GM13977 (cell line): ENCODE measurements around the gene HFE.
A peak's percentile ranks its signal among the peaks of the same experiment; 100 is the strongest.
"Not testable (repeated sequence)": the region's sequence is repeated elsewhere in the genome, so short reads cannot be mapped to it uniquely, and the experiment has no call there.

Experiments
- DNase-seq: peaks from one replicate; pipeline ENCODE4 v3.0.0; 2012; ENCODE audit warnings: low spot score
- CTCF ChIP-seq: IDR thresholded peaks from 2 replicates; pipeline ENCODE4 v1.5.1; 2012; ENCODE audit warnings: mild to moderate bottlenecking, control low read depth; ENCODE audit not compliant: insufficient read depth; ENCODE audit errors: extremely low read depth, missing control alignments
- in situ Hi-C: fragments of 300-500 bp; cut with MboI; formaldehyde crosslinking; loops from one replicate; pipeline ENCODE4 v1.12.0; 2022; ENCODE audit warnings: low sequenced_read_pairs, low pct_unique_long_range_greater_than_20kb, mixed read lengths, inconsistent platforms; ENCODE audit not compliant: unreplicated experiment

HFE gene

GRCh38 chr6:26045928-26046368 lies 41.3 kb upstream of the HFE start:
- DNase-seq: no peak
- TF ChIP-seq CTCF: no peak
- in situ Hi-C loops: no loop called here

- DNase-seq, in situ Hi-C loops: not testable (repeated sequence)
Measured at GRCh38 chr6:26047329-26047728, 39.9 kb upstream of the HFE start.

GRCh38 chr6:26048590-26048989 lies 38.6 kb upstream of the HFE start:
- no peak for TF ChIP-seq CTCF
- no peak for DNase-seq
- in situ Hi-C loops: no loop called here

- no peak for DNase-seq
- in situ Hi-C loops: no loop called here
- TF ChIP-seq CTCF: no peak
Measured at GRCh38 chr6:26051665-26052310, 35.4 kb upstream of the HFE start.

GRCh38 chr6:26052762-26053250 lies 34.4 kb upstream of the HFE start:
- DNase-seq, in situ Hi-C loops: not testable (repeated sequence)

GRCh38 chr6:26053992-26054780 lies 33.0 kb upstream of the HFE start:
- TF ChIP-seq CTCF: no peak
- in situ Hi-C loops: no loop called here
- DNase-seq: no peak

- in situ Hi-C loops: loop anchor here (5.0 kb wide), 1 partner anchor 37 kb away; no protein-coding TSS in a partner anchor
- peak; percentile 71 for DNase-seq
- TF ChIP-seq CTCF: no peak
Measured at GRCh38 chr6:26054781-26055718, 32.2 kb upstream of the HFE start.
